ENCODE data around the gene RAPGEFL1. TPM values are rescaled to one million over a fixed set of nuclear protein-coding genes. Genes with fewer than 3 reads are reported as not detected.

Gene RAPGEFL1
- total and polyA plus RNA-seq, 2 donors (not counting 3 experiments of a cell fraction or from before 2014, with no cell fraction given), result 8.6 to 11.8 TPM

DNA sequence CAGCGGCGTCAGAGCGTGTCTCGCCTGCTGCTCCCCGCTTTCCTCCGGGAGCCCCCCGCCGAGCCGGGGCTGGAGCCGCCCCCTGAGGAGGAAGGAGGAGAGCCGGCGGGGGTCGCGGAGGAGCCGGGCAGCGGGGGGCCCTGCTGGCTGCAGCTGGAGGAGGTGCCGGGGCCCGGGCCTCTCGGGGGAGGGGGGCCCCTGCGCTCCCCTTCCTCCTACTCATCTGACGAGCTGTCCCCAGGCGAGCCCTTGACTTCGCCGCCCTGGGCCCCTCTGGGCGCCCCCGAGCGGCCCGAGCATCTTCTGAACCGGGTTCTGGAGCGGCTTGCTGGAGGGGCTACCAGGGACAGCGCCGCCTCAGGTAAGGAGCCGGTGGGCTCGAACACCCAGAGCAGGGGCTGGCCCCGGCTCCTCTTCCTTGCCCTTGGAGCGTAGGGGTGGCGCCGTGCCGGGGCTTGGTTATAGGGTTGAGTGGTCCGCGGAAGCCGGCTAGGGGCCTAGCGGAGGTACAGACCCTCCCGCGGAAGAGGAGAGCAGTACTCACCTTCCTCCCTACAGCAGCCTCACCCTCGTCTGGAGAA, 841 bp downstream of the RAPGEFL1 start:
- TF ChIP-seq POLR2AphosphoS5 (IDR thresholded peaks at IDR 0.05; ENCODE audit: insufficient read depth, low read depth, low read length), result no peak
- TF ChIP-seq, protein P1, sequence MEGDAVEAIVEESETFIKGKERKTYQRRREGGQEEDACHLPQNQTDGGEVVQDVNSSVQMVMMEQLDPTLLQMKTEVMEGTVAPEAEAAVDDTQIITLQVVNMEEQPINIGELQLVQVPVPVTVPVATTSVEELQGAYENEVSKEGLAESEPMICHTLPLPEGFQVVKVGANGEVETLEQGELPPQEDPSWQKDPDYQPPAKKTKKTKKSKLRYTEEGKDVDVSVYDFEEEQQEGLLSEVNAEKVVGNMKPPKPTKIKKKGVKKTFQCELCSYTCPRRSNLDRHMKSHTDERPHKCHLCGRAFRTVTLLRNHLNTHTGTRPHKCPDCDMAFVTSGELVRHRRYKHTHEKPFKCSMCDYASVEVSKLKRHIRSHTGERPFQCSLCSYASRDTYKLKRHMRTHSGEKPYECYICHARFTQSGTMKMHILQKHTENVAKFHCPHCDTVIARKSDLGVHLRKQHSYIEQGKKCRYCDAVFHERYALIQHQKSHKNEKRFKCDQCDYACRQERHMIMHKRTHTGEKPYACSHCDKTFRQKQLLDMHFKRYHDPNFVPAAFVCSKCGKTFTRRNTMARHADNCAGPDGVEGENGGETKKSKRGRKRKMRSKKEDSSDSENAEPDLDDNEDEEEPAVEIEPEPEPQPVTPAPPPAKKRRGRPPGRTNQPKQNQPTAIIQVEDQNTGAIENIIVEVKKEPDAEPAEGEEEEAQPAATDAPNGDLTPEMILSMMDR (IDR thresholded peaks at IDR 0.05; ENCODE audit: extremely low read depth in 1 of 2, insufficient read depth in 1 of 2, low read depth in 1 of 2, low read length in 2 of 2), result no peak
- TF ChIP-seq, protein P2, sequence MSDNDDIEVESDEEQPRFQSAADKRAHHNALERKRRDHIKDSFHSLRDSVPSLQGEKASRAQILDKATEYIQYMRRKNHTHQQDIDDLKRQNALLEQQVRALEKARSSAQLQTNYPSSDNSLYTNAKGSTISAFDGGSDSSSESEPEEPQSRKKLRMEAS (IDR thresholded peaks at IDR 0.05; ENCODE audit: insufficient read depth, insufficient read length), result no peak
- TF ChIP-seq EZH2 (IDR thresholded peaks at IDR 0.05; ENCODE audit: borderline replicate concordance, low read depth, low read length, severe bottlenecking), result no peak
- no peak for TF ChIP-seq GATA2 (IDR thresholded peaks at IDR 0.05; ENCODE audit: insufficient read depth, insufficient read length, low read depth, low read length)
- TF ChIP-seq MYC (IDR thresholded peaks at IDR 0.05; ENCODE audit: low read depth, low read length), result no peak
- TF ChIP-seq FOS (IDR thresholded peaks at IDR 0.05; ENCODE audit: borderline replicate concordance, insufficient read depth, low read length), result no peak
- no peak for TF ChIP-seq POLR2A (IDR thresholded peaks at IDR 0.05; ENCODE audit: low read depth, low read length)
- no peak for TF ChIP-seq JUN (IDR thresholded peaks at IDR 0.05; ENCODE audit: borderline replicate concordance, insufficient read depth, insufficient read length, low read depth)
- no peaks in the 10 kb centered on the region for H3K79me2 ChIP-seq (ENCODE audit: control insufficient read depth, insufficient read depth, low read length)
- CTCF ChIA-PET, result interaction anchor here (0.8 to 1.1 kb wide), 3 partner anchors 10 to 16 kb away, joined by 3 to 4 read pairs (median 3); no protein-coding TSS in a partner anchor
- H2AFZ ChIP-seq (ENCODE audit: low read depth, low read length), result no peak overlapping the region
- POLR2A ChIA-PET, result no interaction called here
- H3K27me3 ChIP-seq (ENCODE audit: control insufficient read depth in 2 of 2, insufficient read depth in 2 of 2, low read length in 2 of 2), result no peaks in the 10 kb centered on the region
- H3K36me3 ChIP-seq (ENCODE audit: control insufficient read depth in 2 of 2, extremely low read depth in 1 of 2, insufficient read depth in 2 of 2, low read length in 2 of 2), result peaks cover 0 to 13% of the 10 kb centered on the region in 2 experiments
- no peaks in the 10 kb centered on the region for H3K9me1 ChIP-seq (replicated peaks; ENCODE audit: control insufficient read depth, extremely low read depth, insufficient read depth, low read length)
- no TSS peak for BruUV-seq (replicated peaks)
- H3K4me1 ChIP-seq (ENCODE audit: control insufficient read depth, extremely low read depth, insufficient read depth, low read length), result peaks cover 3% of the 10 kb centered on the region
- H3K27ac ChIP-seq (ENCODE audit: insufficient read depth, low read depth, low read length), result no peak overlapping the region
- no peak overlapping the region for H3K4me3 ChIP-seq (replicated peaks in 1 of 3; ENCODE audit: insufficient read depth in 1 of 3, low read depth in 1 of 3, low read length in 3 of 3)
- no peaks in the 10 kb centered on the region for H3K9me3 ChIP-seq (replicated peaks; ENCODE audit: control insufficient read depth, insufficient read depth, low read length)
- DNase-seq (ENCODE audit: low read depth, low spot score), result no peak
- dilution Hi-C loops (cut with MboI; ENCODE audit: extremely low pct_ligation_motif_present, low sequenced_read_pairs), result no loop called here
- H4K20me1 ChIP-seq (replicated peaks; ENCODE audit: control insufficient read depth, extremely low read depth, insufficient read depth, low read length), result no peaks in the 10 kb centered on the region
- H3K4me2 ChIP-seq (ENCODE audit: insufficient read depth, low read length), result no peak overlapping the region
- no peak for FAIRE-seq
- H3K9ac ChIP-seq (replicated peaks; ENCODE audit: extremely low read depth, insufficient read depth, low read length), result no peak overlapping the region
- intact Hi-C loops (cut with micrococcal nuclease), result no loop called here

Measured in endothelial cell of umbilical vein (primary cell).